Activated CD8-positive, alpha-beta T cell treated with anti-CD3 and anti-CD28 coated beads for 36 hours (primary cell): ENCODE data around the gene SETDB1. TPM values are rescaled to one million over a fixed set of nuclear protein-coding genes. Genes with fewer than 3 reads are reported as not detected.
A peak's percentile ranks its signal among the peaks of the same experiment; 100 is the strongest.

Experiments used
- ATAC-seq: fragments of 200-7000 bp; cut with Tn5 transposase; one replicate; pipeline ENCODE4 v1.10.0; 2021; ENCODE audit warnings: mild to moderate bottlenecking, moderate library complexity
- CTCF ChIA-PET: fragments of 350-600 bp; sonication (Branson Sonifier 250); formaldehyde crosslinking; loops from one replicate; lab custom pipeline; 2021; ENCODE audit warnings: antibody characterized with exemption; lab: Charles Lee
- POLR2A ChIA-PET: fragments of 350-600 bp; sonication (Branson Sonifier 250); formaldehyde crosslinking; loops from one replicate; lab custom pipeline; 2021; ENCODE audit warnings: antibody characterized with exemption; lab: Charles Lee
- DNase-seq: peaks from one replicate; pipeline ENCODE4 v3.0.0-alpha.2; 2020
- H3K27ac Mint-ChIP-seq: one replicate; pipeline ENCODE4 v1.8.0; 2021; ENCODE audit warnings: mild to moderate bottlenecking, mixed read lengths
- H3K27me3 Mint-ChIP-seq: one replicate; pipeline ENCODE4 v1.8.0; 2021; ENCODE audit warnings: mixed read lengths
- H3K36me3 Mint-ChIP-seq: one replicate; pipeline ENCODE4 v1.8.0; 2021; ENCODE audit warnings: low read depth, mixed read lengths
- H3K4me1 Mint-ChIP-seq: one replicate; pipeline ENCODE4 v1.8.0; 2021; ENCODE audit warnings: low read depth, mixed read lengths
- H3K4me3 Mint-ChIP-seq: one replicate; pipeline ENCODE4 v1.8.0; 2021; ENCODE audit warnings: mild to moderate bottlenecking, moderate library complexity, mixed read lengths
- H3K9me3 Mint-ChIP-seq: one replicate; pipeline ENCODE4 v1.8.0; 2021; ENCODE audit warnings: mixed read lengths
- CTCF ChIP-seq: fragments of 200-600 bp; IDR thresholded peaks from one replicate; pipeline ENCODE4 v1.8.0; 2022; ENCODE audit warnings: antibody characterized with exemption, mild to moderate bottlenecking
- intact Hi-C: fragments of 100-400 bp; cut with micrococcal nuclease; formaldehyde crosslinking; loops from one replicate; pipeline ENCODE4 v1.10.0; 2022
- total RNA-seq, 2 experiments: library from RNA; stranded (reverse); gene quantifications; one replicate each; pipeline ENCODE4 v1.2.3, GENCODE V29; 2021

SETDB1 gene
- total RNA-seq, 2 experiments from 2014 or later: 45.1 to 52.3 TPM

- no peak for TF ChIP-seq CTCF
- Mint-ChIP-seq H3K27me3 (no peaks in the 10 kb centered on the region), H3K27ac (no peak overlapping the region), H3K4me1 (peaks cover 22% of the 10 kb centered on the region), H3K9me3 (no peaks in the 10 kb centered on the region), H3K4me3 (no peak overlapping the region), H3K36me3 (peaks cover 2% of the 10 kb centered on the region)
- ChIA-PET POLR2A (interaction anchor here (1.3 to 2.0 kb wide), 2 partner anchors 9 to 71 kb away, joined by 4 to 12 read pairs; partner anchors contain the start of genes MINDY1 and SETDB1), CTCF (interaction anchor here (0.9 to 7.7 kb wide), 11 partner anchors 8 to 302 kb away, joined by 3 to 103 read pairs (median 6); partner anchors contain the start of genes ANXA9, MINDY1 and TNFAIP8L2)
- DNase-seq: no peak
- intact Hi-C loops: no loop called here
- ATAC-seq: no peak
Observed at GRCh38 chr1:150997126-150997872, 71.1 kb downstream of the SETDB1 start.

GRCh38 chr1:150997949-150998348 is 71.8 kb downstream of the SETDB1 start:
- no peak for DNase-seq
- POLR2A ChIA-PET: interaction anchor here (0.7 to 2.0 kb wide), 3 partner anchors 8 to 71 kb away, joined by 3 to 12 read pairs (median 4); partner anchors contain the start of genes MINDY1 and SETDB1

GRCh38 chr1:150999051-150999674 is 73.0 kb downstream of the SETDB1 start:
- peaks cover 38% of the 10 kb centered on the region for H3K4me1 Mint-ChIP-seq
- POLR2A ChIA-PET: interaction anchor here (0.6 to 1.4 kb wide), 4 partner anchors 12 to 49 kb away, joined by 3 to 4 read pairs (median 3); no protein-coding TSS in a partner anchor
- peaks cover 2% of the 10 kb centered on the region for H3K36me3 Mint-ChIP-seq
- CTCF ChIA-PET: interaction anchor here (1.0 to 7.7 kb wide), 6 partner anchors 20 to 466 kb away, joined by 3 to 103 read pairs (median 4); partner anchors contain the start of gene ANXA9
- no peak overlapping the region for H3K27ac Mint-ChIP-seq
- no peaks in the 10 kb centered on the region for H3K9me3 Mint-ChIP-seq
- DNase-seq (peak; percentile 67), ATAC-seq (peak; percentile 76)
- H3K4me3 Mint-ChIP-seq: no peak overlapping the region
- no peaks in the 10 kb centered on the region for H3K27me3 Mint-ChIP-seq
- intact Hi-C loops: no loop called here
- TF ChIP-seq CTCF: no peak

More at GRCh38 chr1:150997949-150998348, 71.8 kb downstream of the SETDB1 start:
- Mint-ChIP-seq H3K36me3 (peaks cover 2% of the 10 kb centered on the region), H3K9me3 (no peaks in the 10 kb centered on the region), H3K4me3 (no peak overlapping the region), H3K27ac (no peak overlapping the region), H3K27me3 (no peaks in the 10 kb centered on the region), H3K4me1 (peaks cover 28% of the 10 kb centered on the region)
- CTCF ChIA-PET: interaction anchor here (0.9 to 7.7 kb wide), 6 partner anchors 7 to 159 kb away, joined by 3 to 103 read pairs (median 6); partner anchors contain the start of genes ANXA9, MINDY1 and TNFAIP8L2
- no peak for ATAC-seq
- no peak for TF ChIP-seq CTCF
- intact Hi-C loops: no loop called here

- H3K36me3 Mint-ChIP-seq: peaks cover 2% of the 10 kb centered on the region
- ChIA-PET POLR2A (interaction anchor here (0.6 to 1.4 kb wide), 3 partner anchors 11 to 48 kb away, joined by 3 to 4 read pairs (median 3); no protein-coding TSS in a partner anchor), CTCF (interaction anchor here (1.0 to 7.7 kb wide), 6 partner anchors 15 to 467 kb away, joined by 3 to 103 read pairs (median 4); partner anchors contain the start of gene ANXA9)
- ATAC-seq (no peak), DNase-seq (no peak)
- TF ChIP-seq CTCF: no peak
- H3K9me3 Mint-ChIP-seq: no peaks in the 10 kb centered on the region
- peaks cover 44% of the 10 kb centered on the region for H3K4me1 Mint-ChIP-seq
- intact Hi-C loops: no loop called here
- no peaks in the 10 kb centered on the region for H3K27me3 Mint-ChIP-seq
- H3K27ac Mint-ChIP-seq: peak overlapping the region; percentile 20
- H3K4me3 Mint-ChIP-seq: no peak overlapping the region
Observed at GRCh38 chr1:150999926-151000325, 73.8 kb downstream of the SETDB1 start.
